HUES64 (cell line): ENCODE results near the gene GIMAP4.
"Not testable (repeated sequence)": the region's sequence is repeated elsewhere in the genome, so short reads cannot be mapped to it uniquely, and the experiment has no call there.

Source experiments
- H3K27ac ChIP-seq: 2 replicates; pipeline ENCODE4 v1.7.0; 2013; ENCODE audit warnings: low read depth, low read length, inconsistent platforms
- H3K27me3 ChIP-seq: 2 replicates; pipeline ENCODE4 v1.6.1; 2013; ENCODE audit warnings: mild to moderate bottlenecking, low read length; ENCODE audit not compliant: insufficient read depth
- H3K36me3 ChIP-seq: 2 replicates; pipeline ENCODE4 v1.6.1; 2013; ENCODE audit warnings: mild to moderate bottlenecking, low read length; ENCODE audit not compliant: insufficient read depth
- H3K4me1 ChIP-seq: 2 replicates; pipeline ENCODE4 v1.6.1; 2013; ENCODE audit warnings: mild to moderate bottlenecking, low read length, moderate library complexity; ENCODE audit not compliant: insufficient read depth
- H3K4me3 ChIP-seq: 2 replicates; pipeline ENCODE4 v1.5.1; 2013; ENCODE audit warnings: mild to moderate bottlenecking, low read length, moderate library complexity
- H3K9ac ChIP-seq: 2 replicates; pipeline ENCODE4 v1.6.1; 2013; ENCODE audit warnings: mild to moderate bottlenecking, low read depth, low read length
- H3K9me3 ChIP-seq: 2 replicates; pipeline ENCODE4 v1.6.1; 2013; ENCODE audit warnings: low read depth, low read length; ENCODE audit not compliant: insufficient read depth
- WGBS: fragments of 150-250, 120-280 bp; methylation state at CpG from one replicate; pipeline ENCODE4 v1.1.7; 2013; ENCODE audit warnings: missing lambda C conversion rate; 5-methylcytosine and 5-hydroxymethylcytosine counted together

The GIMAP4 gene

DNA sequence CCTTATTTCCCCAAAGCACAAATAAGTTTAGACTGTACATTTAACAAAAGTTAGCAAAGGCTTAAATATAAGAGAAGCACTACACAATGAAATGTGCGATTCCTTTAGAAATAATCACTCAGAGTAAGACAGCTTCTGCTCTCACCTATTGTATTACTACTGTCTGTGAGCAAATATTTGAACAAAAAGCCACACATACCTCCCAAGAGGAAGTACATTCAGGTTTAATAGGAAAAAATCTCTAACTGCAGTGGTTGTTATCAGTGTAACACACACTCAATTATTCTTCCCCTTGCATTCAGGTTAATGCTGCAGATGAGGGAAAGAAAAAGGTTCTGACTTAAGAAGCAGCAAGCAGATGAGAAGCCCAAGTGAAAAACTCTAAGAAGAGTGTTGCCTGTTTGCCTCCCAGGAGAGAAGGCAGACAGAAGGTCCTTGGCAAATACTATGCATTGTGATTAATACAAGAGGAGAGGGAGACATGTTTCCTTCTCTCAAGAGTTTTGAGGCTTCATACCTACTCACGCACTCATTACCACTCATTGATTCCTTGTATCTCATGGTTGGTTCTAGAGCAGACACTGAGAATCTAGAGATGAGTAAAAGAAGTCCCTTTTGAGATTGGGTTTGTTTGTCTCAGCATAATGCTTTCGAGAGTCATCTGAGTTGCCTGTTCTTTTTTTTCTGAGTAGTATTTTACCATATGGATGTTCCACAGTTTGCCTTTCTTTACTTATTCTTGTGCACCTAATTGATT, 13.6 kb downstream of the GIMAP4 start:
- WGBS = 88% methylated on average over 2 of the region's 3 CpGs
- no peak overlapping the region for H3K4me3 ChIP-seq
- H3K9ac ChIP-seq = no peak overlapping the region
- H3K4me1 ChIP-seq = no peaks in the 10 kb centered on the region
- H3K36me3 ChIP-seq = no peaks in the 10 kb centered on the region
- H3K9me3 ChIP-seq = 0 out of 2 replicates have a peak, but pooled peaks cover 6% of the 10 kb centered on the region
- no peak overlapping the region for H3K27ac ChIP-seq
- no peaks in the 10 kb centered on the region for H3K27me3 ChIP-seq

- no peak overlapping the region for H3K9ac ChIP-seq
- H3K4me3 ChIP-seq = no peak overlapping the region
- H3K27me3 ChIP-seq = no peaks in the 10 kb centered on the region
- no peak overlapping the region for H3K27ac ChIP-seq
- H3K36me3 ChIP-seq = no peaks in the 10 kb centered on the region
- H3K9me3 ChIP-seq = 0 out of 2 replicates have a peak, but pooled peaks cover 6% of the 10 kb centered on the region
- WGBS = 92% methylated on average over 7 of the region's 7 CpGs
- H3K4me1 ChIP-seq = no peaks in the 10 kb centered on the region
Observed at GRCh38 chr7:150585199-150585598, 18.0 kb downstream of the GIMAP4 start.

GRCh38 chr7:150586068-150586784, 19.0 kb downstream of the GIMAP4 start:
- Histone ChIP-seq H3K27ac (no peak overlapping the region), H3K36me3 (no peaks in the 10 kb centered on the region), H3K9ac (no peak overlapping the region), H3K4me1 (no peaks in the 10 kb centered on the region), H3K27me3 (no peaks in the 10 kb centered on the region), H3K9me3 (0 out of 2 replicates have a peak, but pooled peaks cover 1% of the 10 kb centered on the region), H3K4me3 (no peak overlapping the region)
- WGBS = 83% methylated on average over 4 of the region's 4 CpGs

DNA sequence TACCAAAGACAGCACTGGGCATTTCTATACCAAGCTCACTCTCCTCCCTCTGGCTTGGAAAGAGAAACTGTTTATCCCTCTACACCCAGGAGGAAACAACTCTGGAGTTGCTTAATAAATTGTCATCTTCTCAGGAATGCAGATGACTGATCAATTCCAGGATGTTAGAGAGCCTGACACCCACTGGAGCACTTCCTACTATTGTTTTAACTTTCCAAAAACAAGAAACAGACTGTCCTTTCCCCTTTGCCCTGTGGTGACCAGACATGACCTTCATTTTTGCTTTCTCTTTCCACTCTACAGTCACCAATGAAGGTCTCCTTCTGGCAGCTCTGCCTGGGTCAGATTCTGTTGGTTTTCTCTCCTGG, 19.6 kb downstream of the GIMAP4 start:
- H3K36me3 ChIP-seq = no peaks in the 10 kb centered on the region
- H3K9me3 ChIP-seq = no peaks in the 10 kb centered on the region
- no peaks in the 10 kb centered on the region for H3K4me1 ChIP-seq
- no peak overlapping the region for H3K4me3 ChIP-seq
- no peaks in the 10 kb centered on the region for H3K27me3 ChIP-seq
- no peak overlapping the region for H3K27ac ChIP-seq
- no peak overlapping the region for H3K9ac ChIP-seq

GRCh38 chr7:150587551-150587950, 20.4 kb downstream of the GIMAP4 start:
- no peaks in the 10 kb centered on the region for H3K4me1 ChIP-seq
- no CpG with 5 or more reads among the region's 1 CpG for WGBS

DNA sequence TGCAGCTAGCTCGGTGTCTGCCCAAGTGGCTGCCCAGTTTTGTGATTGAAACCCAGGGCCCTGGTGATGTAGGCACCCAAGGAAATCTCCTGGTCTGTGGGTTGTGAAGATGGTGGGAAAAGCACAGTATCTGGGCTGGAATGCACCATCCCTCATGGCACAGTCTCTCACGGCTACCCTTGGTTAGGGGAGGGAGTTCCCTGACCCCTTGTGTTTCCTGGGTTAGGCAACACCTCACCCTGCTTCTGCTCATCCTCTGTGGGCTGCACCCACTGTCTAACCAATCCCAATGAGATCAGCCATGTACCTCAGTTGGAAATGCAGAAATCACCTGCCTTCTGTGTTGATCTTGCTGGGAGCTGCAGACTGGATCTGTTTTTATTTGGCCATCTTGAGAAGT, 27.6 kb downstream of the GIMAP4 start:
- Histone ChIP-seq H3K9ac (no peak overlapping the region), H3K27ac (no peak overlapping the region), H3K4me3 (no peak overlapping the region), H3K36me3 (no peaks in the 10 kb centered on the region), H3K9me3 (peaks cover 18% of the 10 kb centered on the region), H3K4me1 (no peaks in the 10 kb centered on the region), H3K27me3 (no peaks in the 10 kb centered on the region)
- WGBS = 94% methylated on average over 2 of the region's 2 CpGs

More at GRCh38 chr7:150587551-150587950, 20.4 kb downstream of the GIMAP4 start:
- Histone ChIP-seq H3K9me3 (no peaks in the 10 kb centered on the region), H3K36me3 (no peaks in the 10 kb centered on the region), H3K27ac (no peak overlapping the region), H3K4me3 (no peak overlapping the region), H3K9ac (no peak overlapping the region), H3K27me3 (no peaks in the 10 kb centered on the region)

DNA sequence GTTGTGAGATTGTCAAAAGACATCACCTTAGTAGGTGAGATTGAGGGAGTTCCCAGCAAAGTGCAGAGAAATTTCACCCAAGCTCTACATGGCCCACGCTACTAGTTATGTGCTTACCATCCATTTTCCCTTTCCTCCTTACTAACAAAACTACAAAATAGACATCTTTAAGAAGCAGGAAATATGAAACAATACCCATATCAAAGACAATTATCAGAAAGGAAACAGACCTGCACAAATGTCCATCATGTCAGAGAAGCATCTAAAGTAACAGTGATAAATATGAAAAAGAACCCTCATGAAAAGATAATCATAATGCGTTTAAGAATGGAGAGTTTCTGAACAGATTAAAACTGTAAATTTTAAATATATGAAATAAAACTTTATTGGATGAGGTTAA, 28.2 kb downstream of the GIMAP4 start:
- 34% methylated on average over 1 of the region's 2 CpGs for WGBS
- no peaks in the 10 kb centered on the region for H3K27me3 ChIP-seq
- H3K9ac ChIP-seq = no peak overlapping the region
- no peaks in the 10 kb centered on the region for H3K36me3 ChIP-seq
- H3K27ac ChIP-seq = no peak overlapping the region
- H3K9me3 ChIP-seq = peaks cover 18% of the 10 kb centered on the region
- H3K4me1 ChIP-seq = no peaks in the 10 kb centered on the region
- H3K4me3 ChIP-seq = no peak overlapping the region

GRCh38 chr7:150603600-150603999, 36.4 kb downstream of the GIMAP4 start:
- not testable (repeated sequence) for H3K9ac ChIP-seq, H3K4me3 ChIP-seq, H3K27me3 ChIP-seq, H3K4me1 ChIP-seq, H3K9me3 ChIP-seq, H3K36me3 ChIP-seq, H3K27ac ChIP-seq
- 92% methylated on average over 1 of the region's 2 CpGs for WGBS

- no peaks in the 10 kb centered on the region for H3K27me3 ChIP-seq
- no peaks in the 10 kb centered on the region for H3K4me1 ChIP-seq
- no peak overlapping the region for H3K27ac ChIP-seq
- H3K9ac ChIP-seq = no peak overlapping the region
- H3K4me3 ChIP-seq = no peak overlapping the region
- no peaks in the 10 kb centered on the region for H3K9me3 ChIP-seq
- 78% methylated on average over 1 of the region's 1 CpG for WGBS
- no peaks in the 10 kb centered on the region for H3K36me3 ChIP-seq
Observed at GRCh38 chr7:150610233-150610632, 43.0 kb downstream of the GIMAP4 start.

DNA sequence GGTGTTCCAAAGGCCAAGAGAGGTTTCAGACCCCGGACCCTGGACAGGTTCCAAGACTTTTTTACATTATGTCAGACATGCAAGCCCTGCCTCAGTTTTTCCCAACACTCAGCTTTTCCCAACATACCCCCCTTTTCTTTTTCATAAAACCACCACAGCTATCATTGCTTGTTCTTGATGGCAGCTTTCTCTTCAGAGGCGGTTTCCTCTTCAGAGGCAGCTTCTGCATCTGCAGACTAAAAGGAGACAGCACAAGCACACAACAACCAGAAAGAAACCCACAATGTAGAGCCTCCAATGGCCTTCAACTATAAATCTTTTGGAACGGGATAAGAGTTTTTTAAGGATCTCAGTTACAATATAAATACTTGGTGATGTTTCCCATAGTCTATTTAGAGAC, 45.7 kb downstream of the GIMAP4 start:
- H3K27ac ChIP-seq = no peak overlapping the region
- H3K36me3 ChIP-seq = no peaks in the 10 kb centered on the region
- H3K9ac ChIP-seq = no peak overlapping the region
- H3K4me3 ChIP-seq = no peak overlapping the region
- H3K4me1 ChIP-seq = no peaks in the 10 kb centered on the region
- no peaks in the 10 kb centered on the region for H3K27me3 ChIP-seq
- 88% methylated on average over 2 of the region's 3 CpGs for WGBS
- H3K9me3 ChIP-seq = no peaks in the 10 kb centered on the region

GRCh38 chr7:150613880-150614279, 46.7 kb downstream of the GIMAP4 start:
- Histone ChIP-seq H3K9ac (no peak overlapping the region), H3K9me3 (no peaks in the 10 kb centered on the region), H3K36me3 (no peaks in the 10 kb centered on the region), H3K4me1 (no peaks in the 10 kb centered on the region), H3K27me3 (no peaks in the 10 kb centered on the region), H3K27ac (no peak overlapping the region), H3K4me3 (no peak overlapping the region)
- 71% methylated on average over 1 of the region's 1 CpG for WGBS
